HUES48 (cell line): ENCODE measurements around the gene HBZ.

Experiments used
- H3K27ac ChIP-seq: one replicate; pipeline ENCODE4 v1.7.0; 2013; ENCODE audit warnings: low read depth, low read length, inconsistent platforms
- H3K27me3 ChIP-seq: 2 replicates; pipeline ENCODE4 v1.6.1; 2013; ENCODE audit warnings: mild to moderate bottlenecking, low read length; ENCODE audit not compliant: control insufficient read depth, insufficient read depth
- H3K36me3 ChIP-seq: 2 replicates; pipeline ENCODE4 v1.6.1; 2013; ENCODE audit warnings: low read length; ENCODE audit not compliant: control insufficient read depth, insufficient read depth
- H3K4me1 ChIP-seq: 2 replicates; pipeline ENCODE4 v1.6.1; 2013; ENCODE audit warnings: mild to moderate bottlenecking, low read length; ENCODE audit not compliant: control insufficient read depth, insufficient read depth
- H3K4me3 ChIP-seq: 2 replicates; pipeline ENCODE4 v1.5.1; 2013; ENCODE audit warnings: mild to moderate bottlenecking, low read depth, low read length
- H3K9ac ChIP-seq: 2 replicates; pipeline ENCODE4 v1.6.1; 2013; ENCODE audit warnings: mild to moderate bottlenecking, low read depth, low read length, moderate library complexity
- H3K9me3 ChIP-seq: 2 replicates; pipeline ENCODE4 v1.6.1; 2013; ENCODE audit warnings: low read length; ENCODE audit not compliant: control insufficient read depth, insufficient read depth

The HBZ gene

GRCh38 chr16:152141-153128 is at the start of gene HBZ:
Gene HBZ (plus strand): TSS chr16:152644. CDS start chr16:152910, 266 bp downstream.
- no peak within 1 kb of the TSS for H3K9ac ChIP-seq
- no peak within 1 kb of the TSS for H3K27ac ChIP-seq
- H3K9me3 ChIP-seq = no peaks in the 10 kb centered on the region
- peaks cover 34% of the 10 kb centered on the region for H3K27me3 ChIP-seq
- H3K4me3 ChIP-seq = no peak within 1 kb of the TSS
- no peaks in the 10 kb centered on the region for H3K36me3 ChIP-seq
- H3K4me1 ChIP-seq = no peaks in the 10 kb centered on the region

DNA sequence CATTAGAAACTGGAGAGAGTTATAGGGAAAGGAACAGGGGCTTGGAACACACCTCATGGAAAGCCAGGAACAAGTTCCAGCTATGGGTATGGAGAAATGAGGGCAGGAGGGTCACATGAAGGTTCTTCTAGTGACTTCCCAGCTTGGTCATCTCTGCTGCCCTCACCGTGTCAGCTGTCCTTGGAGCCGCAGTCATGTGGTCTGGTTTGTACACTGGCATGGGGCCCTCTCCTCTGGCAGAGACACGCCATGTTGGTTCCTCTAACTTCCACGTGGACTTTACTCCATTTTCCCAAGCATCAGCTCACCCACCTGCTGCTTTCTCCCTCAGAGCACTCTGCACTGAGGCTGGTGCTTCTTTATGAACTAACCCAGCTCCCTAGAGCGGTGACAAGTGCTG is 48.1 kb upstream of the HBZ start:
- H3K36me3 ChIP-seq = peaks cover 21% of the 10 kb centered on the region
- H3K4me3 ChIP-seq = no peak overlapping the region
- peaks cover 4% of the 10 kb centered on the region; the same call in 1 of the 2 replicates for H3K4me1 ChIP-seq
- H3K9me3 ChIP-seq = no peaks in the 10 kb centered on the region
- H3K27me3 ChIP-seq = no peaks in the 10 kb centered on the region
- H3K9ac ChIP-seq = no peak overlapping the region
- H3K27ac ChIP-seq = no peak overlapping the region

DNA sequence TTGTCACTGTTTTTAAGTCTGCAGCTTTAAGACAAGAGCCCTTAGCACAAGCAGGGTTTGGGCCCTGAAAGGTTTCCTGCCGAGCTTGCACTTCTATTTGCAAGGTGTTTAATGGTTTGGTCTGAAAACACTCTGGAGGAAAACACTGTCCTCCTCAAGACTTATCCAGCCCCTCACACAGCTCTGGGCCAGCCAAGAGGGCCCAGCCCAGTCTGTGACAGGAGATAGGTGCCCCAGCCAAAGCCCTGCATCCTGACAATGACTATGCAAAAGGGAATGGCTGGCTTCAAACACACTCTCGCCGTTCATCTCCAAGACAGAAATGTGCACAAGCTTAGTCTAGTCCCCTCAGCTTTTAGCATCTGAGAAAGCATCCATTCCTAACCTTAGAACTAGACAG is 47.5 kb upstream of the HBZ start:
- no peak overlapping the region for H3K27ac ChIP-seq
- H3K9me3 ChIP-seq = no peaks in the 10 kb centered on the region
- H3K36me3 ChIP-seq = peaks cover 21% of the 10 kb centered on the region
- H3K4me1 ChIP-seq = peaks cover 4% of the 10 kb centered on the region; the same call in 1 of the 2 replicates
- H3K27me3 ChIP-seq = no peaks in the 10 kb centered on the region
- H3K9ac ChIP-seq = no peak overlapping the region
- no peak overlapping the region for H3K4me3 ChIP-seq

GRCh38 chr16:105521-105920 is 46.9 kb upstream of the HBZ start:
- no peak overlapping the region for H3K27ac ChIP-seq
- H3K4me1 ChIP-seq = peaks cover 4% of the 10 kb centered on the region; the same call in 1 of the 2 replicates
- H3K4me3 ChIP-seq = no peak overlapping the region
- H3K36me3 ChIP-seq = peaks cover 22% of the 10 kb centered on the region
- H3K9me3 ChIP-seq = no peaks in the 10 kb centered on the region
- no peak overlapping the region for H3K9ac ChIP-seq
- no peaks in the 10 kb centered on the region for H3K27me3 ChIP-seq

DNA sequence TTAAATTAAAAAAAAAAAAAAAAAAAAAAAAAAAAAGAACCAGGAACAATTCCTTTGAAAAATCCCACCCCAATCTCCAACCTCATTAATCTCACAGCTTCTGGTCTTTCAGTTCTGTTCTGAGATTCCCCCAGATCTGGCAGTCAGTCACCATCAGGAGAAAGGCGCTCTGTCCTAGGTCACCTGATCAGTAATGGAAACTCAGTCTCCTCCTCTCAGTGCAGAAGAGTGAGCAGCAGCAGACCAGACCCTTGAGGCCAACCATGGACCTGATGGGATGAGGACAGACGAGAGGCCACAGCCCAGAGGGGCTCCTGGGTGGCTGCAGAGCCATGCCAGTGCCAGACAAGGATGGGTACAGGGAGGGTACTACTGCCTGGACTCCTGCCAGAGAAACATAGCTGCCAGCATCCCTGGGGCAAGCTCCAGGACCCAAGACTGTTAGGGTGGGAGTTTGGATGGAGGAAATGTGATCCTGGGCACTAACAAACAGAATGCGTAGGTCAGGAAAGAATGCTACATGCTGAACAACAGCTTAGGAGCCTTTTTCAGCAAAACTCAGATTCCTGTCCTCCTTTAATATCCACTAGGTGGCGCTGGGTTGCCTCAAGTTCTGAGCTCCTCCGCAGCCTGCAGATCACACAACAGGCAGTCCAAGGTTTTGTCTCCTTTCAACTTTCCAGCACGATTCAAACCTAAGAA is 45.7 kb upstream of the HBZ start:
- Histone ChIP-seq H3K36me3 (peaks cover 27% of the 10 kb centered on the region), H3K4me1 (peaks cover 4% of the 10 kb centered on the region; the same call in 1 of the 2 replicates), H3K27me3 (no peaks in the 10 kb centered on the region), H3K27ac (peak overlapping the region; percentile 6), H3K9me3 (no peaks in the 10 kb centered on the region), H3K9ac (no peak overlapping the region), H3K4me3 (no peak overlapping the region)

GRCh38 chr16:112153-112840 is 40.1 kb upstream of the HBZ start:
- no peak overlapping the region for H3K27ac ChIP-seq

DNA sequence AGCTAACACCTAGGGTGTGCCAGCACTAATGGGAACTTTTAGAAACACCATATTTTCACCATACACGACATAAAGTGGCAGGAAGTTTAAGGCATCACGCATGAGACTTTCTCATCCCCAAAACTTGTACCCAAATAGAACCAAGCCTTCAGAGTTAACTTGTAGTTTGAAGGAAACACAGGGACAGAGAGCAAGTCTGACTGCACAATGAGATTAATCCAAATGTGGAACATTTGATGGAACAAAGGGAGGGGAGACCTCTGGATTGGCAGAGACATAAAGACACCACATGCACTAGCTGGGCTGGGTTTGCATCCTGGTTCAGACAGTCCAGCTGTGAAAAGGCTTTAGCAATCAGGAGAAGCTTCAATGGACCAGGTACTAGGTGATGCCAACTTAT is 38.1 kb upstream of the HBZ start:
- Histone ChIP-seq H3K27me3 (no peaks in the 10 kb centered on the region), H3K36me3 (peaks cover 41% of the 10 kb centered on the region), H3K9me3 (no peaks in the 10 kb centered on the region), H3K27ac (no peak overlapping the region), H3K9ac (no peak overlapping the region), H3K4me1 (peaks cover 7% of the 10 kb centered on the region; the same call in 1 of the 2 replicates), H3K4me3 (no peak overlapping the region)

More at GRCh38 chr16:112153-112840, 40.1 kb upstream of the HBZ start:
- H3K27me3 ChIP-seq = no peaks in the 10 kb centered on the region
- no peak overlapping the region for H3K9ac ChIP-seq
- H3K4me1 ChIP-seq = peaks cover 4% of the 10 kb centered on the region; the same call in 1 of the 2 replicates
- no peaks in the 10 kb centered on the region for H3K9me3 ChIP-seq
- no peak overlapping the region for H3K4me3 ChIP-seq
- peaks cover 44% of the 10 kb centered on the region for H3K36me3 ChIP-seq

- no peak overlapping the region for H3K9ac ChIP-seq
- H3K27me3 ChIP-seq = no peaks in the 10 kb centered on the region
- H3K9me3 ChIP-seq = no peaks in the 10 kb centered on the region
- peaks cover 7% of the 10 kb centered on the region; the same call in 1 of the 2 replicates for H3K4me1 ChIP-seq
- no peak overlapping the region for H3K4me3 ChIP-seq
- H3K36me3 ChIP-seq = peaks cover 34% of the 10 kb centered on the region
- no peak overlapping the region for H3K27ac ChIP-seq
Measured at GRCh38 chr16:116015-116414, 36.4 kb upstream of the HBZ start.

GRCh38 chr16:117379-118365 is 34.8 kb upstream of the HBZ start:
- Histone ChIP-seq H3K36me3 (peaks cover 23% of the 10 kb centered on the region; the same call in 1 of the 2 replicates), H3K27me3 (no peaks in the 10 kb centered on the region), H3K9me3 (no peaks in the 10 kb centered on the region), H3K4me1 (peaks cover 7% of the 10 kb centered on the region; the same call in 1 of the 2 replicates), H3K9ac (no peak overlapping the region), H3K4me3 (no peak overlapping the region), H3K27ac (no peak overlapping the region)

GRCh38 chr16:118857-119256 is 33.6 kb upstream of the HBZ start:
- H3K4me1 ChIP-seq = 0 out of 2 replicates have a peak, but pooled peaks cover 3% of the 10 kb centered on the region
- H3K9me3 ChIP-seq = no peaks in the 10 kb centered on the region
- H3K27ac ChIP-seq = no peak overlapping the region

More at GRCh38 chr16:118857-119256, 33.6 kb upstream of the HBZ start:
- H3K9ac ChIP-seq = no peak overlapping the region
- H3K27me3 ChIP-seq = no peaks in the 10 kb centered on the region
- no peak overlapping the region for H3K4me3 ChIP-seq
- H3K36me3 ChIP-seq = peaks cover 23% of the 10 kb centered on the region; the same call in 1 of the 2 replicates
